SK-N-SH (cell line): ENCODE results near the gene SPECC1L. TPM values are rescaled to one million over a fixed set of nuclear protein-coding genes. Genes with fewer than 3 reads are reported as not detected.
A peak's percentile ranks its signal among the peaks of the same experiment; 100 is the strongest.

Experiments used
- CTCF ChIA-PET: fragments of 300-600, 350-600 bp; formaldehyde crosslinking; extraction: SDS; loops from one replicate; lab custom pipeline; 2021; lab: Yijun Ruan, JAX
- POLR2A ChIA-PET: fragments of 350-600 bp; sonication (Branson Sonifier 250); formaldehyde crosslinking; extraction: SDS; loops from one replicate; lab custom pipeline; 2020; ENCODE audit warnings: antibody characterized with exemption, inconsistent platforms; lab: Yijun Ruan, JAX
- DNase-seq: peaks from one replicate; pipeline ENCODE4 v3.0.0; 2012
- H2AFZ ChIP-seq: fragments of 200-600 bp; sonication (generic); 2 replicates; pipeline ENCODE4 v1.8.1; 2016; ENCODE audit warnings: antibody characterized with exemption, mild to moderate bottlenecking, low read depth
- H3F3A ChIP-seq: fragments of 200-600 bp; sonication (generic); replicated peaks from 2 replicates; pipeline ENCODE3; 2016; ENCODE audit warnings: antibody characterized with exemption, mild to moderate bottlenecking; ENCODE audit not compliant: insufficient read depth
- H3K27ac ChIP-seq, 2 experiments: fragments of 200-500 bp in 1 of 2; fragments of 200-600 bp in 1 of 2; sonication (Bioruptor generic) in 1 of 2; sonication (generic), shearing (Covaris generic) in 1 of 2; 2 replicates each; pipeline versions ENCODE4 v1.5.1 to v1.6.1; 2014 to 2016; ENCODE audit warnings: low read depth in 2 of 2, inconsistent platforms in 1 of 2, low read length in 1 of 2, mild to moderate bottlenecking in 1 of 2, mixed read lengths in 1 of 2
- H3K27me3 ChIP-seq: fragments of 200-600 bp; sonication (generic), shearing (Covaris generic); 2 replicates; pipeline ENCODE4 v1.6.1; 2016; ENCODE audit warnings: mixed run types; ENCODE audit not compliant: insufficient read depth
- H3K36me3 ChIP-seq, 2 experiments: fragments of 200-500 bp in 1 of 2; fragments of 200-600 bp in 1 of 2; sonication (Bioruptor generic) in 1 of 2; sonication (generic) in 1 of 2; replicated peaks in 1 of 2; 2 replicates each; pipeline versions ENCODE3 to v1.5.1; 2014 to 2016; ENCODE audit warnings: low read length in 1 of 2, mild to moderate bottlenecking in 1 of 2; ENCODE audit not compliant: insufficient read depth in 2 of 2, control insufficient read depth in 1 of 2
- H3K4me1 ChIP-seq, 2 experiments: fragments of 200-500 bp in 1 of 2; fragments of 200-600 bp in 1 of 2; sonication (Bioruptor generic) in 1 of 2; sonication (generic), shearing (Covaris generic) in 1 of 2; 2 replicates each; pipeline versions ENCODE4 v1.5.1 to v1.6.1; 2014 to 2016; ENCODE audit warnings: low read depth in 1 of 2, low read length in 1 of 2, mixed run types in 1 of 2; ENCODE audit not compliant: insufficient read depth in 2 of 2, control insufficient read depth in 1 of 2
- H3K4me2 ChIP-seq: fragments of 200-600 bp; sonication (generic), shearing (Covaris generic); 2 replicates; pipeline ENCODE4 v1.6.1; 2017; ENCODE audit warnings: mixed run types
- H3K4me3 ChIP-seq, 2 experiments: fragments of 200-500 bp in 1 of 2; fragments of 200-600 bp in 1 of 2; sonication (Bioruptor generic) in 1 of 2; sonication (generic), shearing (Covaris generic) in 1 of 2; 2 replicates each; pipeline versions ENCODE4 v1.5.1 to v1.8.1; 2014 to 2016; ENCODE audit warnings: low read depth in 2 of 2, inconsistent platforms in 1 of 2, low read length in 1 of 2, mild to moderate bottlenecking in 1 of 2, mixed read lengths in 1 of 2, moderate library complexity in 1 of 2
- H3K79me2 ChIP-seq: fragments of 200-600 bp; sonication (generic); 2 replicates; pipeline ENCODE4 v1.8.1; 2017; ENCODE audit warnings: mild to moderate bottlenecking; ENCODE audit not compliant: insufficient read depth
- H3K9ac ChIP-seq: fragments of 200-600 bp; sonication (generic); 2 replicates; pipeline ENCODE4 v1.6.1; 2017; ENCODE audit warnings: mixed run types
- H3K9me2 ChIP-seq: fragments of 200-600 bp; sonication (generic); 2 replicates; pipeline ENCODE4 v1.6.1; 2017; ENCODE audit warnings: mixed run types
- H3K9me3 ChIP-seq: fragments of 200-600 bp; sonication (generic); 2 replicates; pipeline ENCODE4 v1.6.1; 2017; ENCODE audit warnings: mixed run types, mild to moderate bottlenecking, moderate library complexity
- H4K20me1 ChIP-seq: fragments of 200-600 bp; sonication (generic); 2 replicates; pipeline ENCODE4 v1.6.1; 2017; ENCODE audit warnings: mild to moderate bottlenecking, mixed run types; ENCODE audit not compliant: insufficient read depth
- CHD2 ChIP-seq: fragments of 150-350 bp; IDR thresholded peaks from 2 replicates; pipeline ENCODE4 v1.6.1; 2018; ENCODE audit warnings: low read length; ENCODE audit not compliant: partially characterized antibody
- CTCF ChIP-seq: fragments of 200-600 bp; sonication (generic); IDR thresholded peaks from 2 replicates; pipeline ENCODE4 v1.6.1; 2017; ENCODE audit warnings: antibody characterized with exemption, mild to moderate bottlenecking, moderate library complexity
- ELF1 ChIP-seq: IDR thresholded peaks from 2 replicates; pipeline ENCODE4 v1.4.0; 2012
- EP300 ChIP-seq, 2 experiments: IDR thresholded peaks; 2 replicates each; pipeline versions ENCODE4 v1.4.0 to v1.6.1; 2012; ENCODE audit warnings: borderline replicate concordance in 1 of 2, low read depth in 1 of 2, low read length in 1 of 2
- EZH2phosphoT487 ChIP-seq: fragments of 200-600 bp; sonication (generic); IDR thresholded peaks from 2 replicates; pipeline ENCODE4 v1.6.1; 2017; ENCODE audit warnings: low read depth, mixed run types, mild to moderate bottlenecking, antibody characterized with exemption, moderate library complexity, borderline replicate concordance
- FOSL2 ChIP-seq: IDR thresholded peaks from 2 replicates; pipeline ENCODE4 v1.4.0; 2012; ENCODE audit warnings: low read depth, mild to moderate bottlenecking, moderate library complexity, borderline replicate concordance
- NFIC ChIP-seq: IDR thresholded peaks from 2 replicates; pipeline ENCODE4 v1.4.0; 2012; ENCODE audit warnings: borderline replicate concordance
- POLR2AphosphoS5 ChIP-seq: IDR thresholded peaks from 2 replicates; pipeline ENCODE4 v1.6.1; 2012; ENCODE audit warnings: low read depth, low read length
- RAD21 ChIP-seq: IDR thresholded peaks from 2 replicates; pipeline ENCODE4 v1.6.1; 2012; ENCODE audit warnings: mild to moderate bottlenecking, low read length
- RFX5 ChIP-seq: IDR thresholded peaks from 2 replicates; pipeline ENCODE4 v1.6.1; 2012; ENCODE audit warnings: mild to moderate bottlenecking, improper control_type of control experiment, low read length
- RXRA ChIP-seq: IDR thresholded peaks from 2 replicates; pipeline ENCODE4 v1.4.0; 2012; ENCODE audit warnings: low read depth, mild to moderate bottlenecking, borderline replicate concordance
- SIN3A ChIP-seq: IDR thresholded peaks from 2 replicates; pipeline ENCODE4 v1.6.1; 2012; ENCODE audit warnings: low read depth, mild to moderate bottlenecking, low read length, moderate library complexity, borderline replicate concordance
- SMC3 ChIP-seq: IDR thresholded peaks from 2 replicates; pipeline ENCODE4 v1.6.1; 2012; ENCODE audit warnings: low read depth, low read length, improper control_type of control experiment
- TAF1 ChIP-seq: IDR thresholded peaks from 2 replicates; pipeline ENCODE4 v1.6.1; 2012; ENCODE audit warnings: low read depth, mild to moderate bottlenecking, low read length, moderate library complexity, borderline replicate concordance
- TCF12 ChIP-seq: IDR thresholded peaks from 2 replicates; pipeline ENCODE4 v1.4.0; 2012
- USF2 ChIP-seq: fragments of 150-350 bp; IDR thresholded peaks from 2 replicates; pipeline ENCODE4 v1.6.1; 2017; ENCODE audit warnings: antibody characterized with exemption, low read length, low read depth, borderline replicate concordance
- WGBS: methylation state at CpG from one replicate; pipeline ENCODE4 v1.1.6; 2017; ENCODE audit warnings: low lambda C conversion rate; 5-methylcytosine and 5-hydroxymethylcytosine counted together
- polyA plus RNA-seq, 3 experiments: library from polyadenylated mRNA; depleted of rRNA; stranded (reverse); fragments of >200 nt; gene quantifications; 2 replicates each; pipeline ENCODE4 v1.2.3, GENCODE V29; 2012

The SPECC1L gene
- polyA plus RNA-seq, 1 of the 3 experiments (the other 2 are of a cell fraction) = 22.9 TPM

- Histone ChIP-seq H3K36me3 (no peaks in the 10 kb centered on the region), H3K79me2 (no peaks in the 10 kb centered on the region), H3K4me2 (no peak overlapping the region), H3K4me3 (no peak overlapping the region), H4K20me1 (no peaks in the 10 kb centered on the region), H3K9me3 (no peaks in the 10 kb centered on the region), H3K27ac (no peak overlapping the region), H3K9me2 (no peaks in the 10 kb centered on the region), H3K9ac (no peak overlapping the region), H3K27me3 (no peaks in the 10 kb centered on the region), H2AFZ (no peak overlapping the region), H3F3A (no peaks in the 10 kb centered on the region), H3K4me1 (peaks cover 0 to 8% of the 10 kb centered on the region in 2 experiments; a peak in 1 of 4 replicates)
- peak; percentile 14 for DNase-seq
- ChIA-PET POLR2A (no interaction called here), CTCF (interaction anchor here (0.8 to 2.6 kb wide), 9 partner anchors 8 to 48 kb away, joined by 3 to 11 read pairs (median 4); no protein-coding TSS in a partner anchor)
- 90% methylated on average over 2 of the region's 6 CpGs for WGBS
- TF ChIP-seq ELF1 (no peak), TAF1 (no peak), POLR2AphosphoS5 (no peak), RAD21 (no peak), SIN3A (no peak)
Observed at GRCh38 chr22:24232124-24232523, 38.5 kb upstream of the SPECC1L start.

- TF ChIP-seq RXRA = no peak
- no peak for TF ChIP-seq EZH2phosphoT487
- TF ChIP-seq TCF12 = no peak
- TF ChIP-seq NFIC = no peak
- no peak for TF ChIP-seq SIN3A
- TF ChIP-seq CTCF = no peak
- no peak for TF ChIP-seq USF2
- TF ChIP-seq EP300 (IDR thresholded peaks at IDR 0.05; ENCODE audit: borderline replicate concordance in 1 of 2, low read depth in 1 of 2, low read length in 1 of 2) = no peak
- TF ChIP-seq SMC3 = no peak
- no peak for TF ChIP-seq CHD2
- TF ChIP-seq RFX5 = no peak
- no peak for TF ChIP-seq FOSL2
- DNase-seq = peak; percentile 10
- Histone ChIP-seq H3K9me3 (no peaks in the 10 kb centered on the region), H3F3A (no peaks in the 10 kb centered on the region), H4K20me1 (no peaks in the 10 kb centered on the region), H3K9me2 (no peaks in the 10 kb centered on the region), H3K4me3 (no peak overlapping the region), H3K27me3 (no peaks in the 10 kb centered on the region), H3K4me2 (no peak overlapping the region), H3K79me2 (no peaks in the 10 kb centered on the region), H2AFZ (no peak overlapping the region), H3K36me3 (no peaks in the 10 kb centered on the region), H3K4me1 (peaks cover 0 to 8% of the 10 kb centered on the region in 2 experiments; a peak in 1 of 4 replicates), H3K27ac (no peak overlapping the region), H3K9ac (no peak overlapping the region)
- WGBS = 97% methylated on average over 6 of the region's 15 CpGs
- CTCF ChIA-PET = interaction anchor here (0.8 to 2.6 kb wide), 5 partner anchors 8 to 42 kb away, joined by 3 to 11 read pairs (median 4); no protein-coding TSS in a partner anchor
- POLR2A ChIA-PET = no interaction called here
Observed at GRCh38 chr22:24232725-24233124, 37.9 kb upstream of the SPECC1L start.
